DOHH2 (cell line): ENCODE results near the gene AIRE.

Source experiments
- CTCF ChIP-seq: fragments of 200-600 bp; sonication (generic); IDR thresholded peaks from one replicate; pipeline ENCODE4 v1.5.1; 2014; ENCODE audit warnings: antibody characterized with exemption, mild to moderate bottlenecking, low read depth, low read length; ENCODE audit not compliant: poor library complexity, severe bottlenecking
- EZH2phosphoT487 ChIP-seq: fragments of 200-600 bp; sonication (generic); IDR thresholded peaks from 2 replicates; pipeline ENCODE4 v1.6.1; 2017; ENCODE audit warnings: borderline replicate concordance, mild to moderate bottlenecking, antibody characterized with exemption, low read length, moderate library complexity, mixed read lengths

DNA sequence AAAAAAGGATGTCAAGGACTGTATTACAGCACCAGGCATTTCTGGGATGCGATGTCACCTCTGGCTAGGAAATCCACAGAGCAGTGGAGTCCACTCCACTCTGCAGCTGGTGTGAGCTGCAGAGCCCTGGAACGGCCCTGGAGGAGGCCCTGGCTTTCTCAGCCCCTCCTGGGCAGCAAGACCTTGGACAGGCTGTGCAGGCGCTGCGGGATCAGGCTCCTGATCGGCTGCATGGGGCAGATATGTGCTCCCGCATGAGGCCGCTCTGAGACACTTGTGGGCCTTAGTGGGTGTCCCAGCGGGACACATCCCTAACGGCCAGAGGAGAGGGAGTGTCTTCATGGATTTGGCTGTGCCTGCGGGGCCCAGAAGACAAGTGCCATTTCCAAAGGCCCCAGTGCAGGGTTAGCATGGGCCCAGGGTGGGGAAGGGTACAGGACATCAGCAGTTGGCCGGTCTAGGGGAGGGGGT is 30.1 kb upstream of the AIRE start:
- no peak for TF ChIP-seq CTCF
- TF ChIP-seq EZH2phosphoT487: no peak
